ENCODE measurements around the gene THSD4.

Gene THSD4

GRCh38 chr15:71454462-71454996, 339.3 kb downstream of the THSD4 start:
- DNase-seq (ENCODE audit: low read depth in 2 of 2) = no peak

GRCh38 chr15:71455107-71455506, 339.8 kb downstream of the THSD4 start:
- DNase-seq (ENCODE audit: low read depth in 2 of 2) = no peak

DNA sequence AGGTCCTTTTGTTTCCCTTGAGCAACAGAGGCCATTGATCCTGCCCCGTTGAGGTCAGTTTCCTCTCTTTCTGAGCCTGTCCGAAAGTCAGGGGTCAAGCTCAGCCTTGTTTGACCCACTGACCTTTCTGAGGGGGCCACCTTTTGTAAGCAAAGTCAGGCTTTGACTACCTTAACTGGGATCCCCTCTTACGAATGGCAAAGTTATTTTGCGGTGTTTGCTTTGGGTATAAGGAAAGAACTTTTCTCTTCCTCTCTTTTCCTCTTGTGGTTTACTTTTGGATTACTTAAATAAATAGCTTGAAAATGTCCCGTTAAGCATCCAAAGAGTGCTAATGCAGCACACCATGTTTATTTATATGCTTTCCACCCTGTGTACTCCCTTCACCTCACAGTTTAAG, 340.6 kb downstream of the THSD4 start:
- no peak for DNase-seq (ENCODE audit: low read depth in 2 of 2)

GRCh38 chr15:71456362-71456761, 341.1 kb downstream of the THSD4 start:
- no peak for DNase-seq (ENCODE audit: low read depth in 2 of 2)

DNA sequence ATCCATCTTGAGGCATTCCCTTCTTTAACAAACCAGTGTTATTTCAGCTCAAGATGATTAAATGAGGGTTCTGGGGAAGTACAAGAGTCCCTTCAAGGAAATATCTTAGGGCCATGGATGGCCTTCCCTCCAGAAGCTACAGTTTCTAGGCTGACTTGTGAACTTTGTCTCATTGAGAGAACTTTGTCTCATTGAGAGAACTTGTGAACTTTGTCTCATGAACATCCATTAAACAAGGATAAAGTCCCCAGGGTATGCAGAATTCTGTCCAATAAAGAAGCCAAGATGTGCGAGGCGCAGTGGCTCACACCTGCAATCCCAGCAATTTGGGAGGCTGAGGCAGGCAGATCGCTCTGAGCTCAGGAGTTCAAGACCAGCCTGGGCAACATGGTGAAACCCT, 341.5 kb downstream of the THSD4 start:
- DNase-seq (ENCODE audit: low read depth in 2 of 2) = no peak

DNA sequence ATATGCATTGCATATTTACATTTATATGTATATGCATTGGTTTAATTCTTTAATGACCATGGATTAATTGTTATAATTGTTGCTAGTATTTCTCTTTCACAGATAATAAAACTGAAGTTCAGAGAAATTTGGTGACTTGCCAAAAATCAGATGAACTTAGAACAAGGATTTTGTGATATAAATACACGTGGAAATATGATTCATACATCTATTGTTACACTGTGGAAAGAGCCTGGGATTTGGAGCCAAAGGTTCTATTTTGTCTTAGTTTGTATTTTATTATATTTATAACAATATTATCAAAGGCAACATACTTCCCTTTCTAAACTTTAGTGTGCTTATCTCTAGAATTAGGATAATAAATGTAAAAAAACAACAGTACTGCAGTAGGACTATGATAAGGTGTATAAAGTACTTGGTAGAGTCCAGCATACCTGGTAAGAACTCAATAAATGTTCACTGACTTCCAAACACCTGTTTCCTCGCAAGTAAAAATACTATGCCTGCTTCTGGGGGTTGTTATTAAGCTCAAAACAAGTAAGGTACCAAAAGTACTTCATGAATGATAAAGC, 342.9 kb downstream of the THSD4 start:
- no peak for DNase-seq (ENCODE audit: low read depth in 2 of 2)

DNA sequence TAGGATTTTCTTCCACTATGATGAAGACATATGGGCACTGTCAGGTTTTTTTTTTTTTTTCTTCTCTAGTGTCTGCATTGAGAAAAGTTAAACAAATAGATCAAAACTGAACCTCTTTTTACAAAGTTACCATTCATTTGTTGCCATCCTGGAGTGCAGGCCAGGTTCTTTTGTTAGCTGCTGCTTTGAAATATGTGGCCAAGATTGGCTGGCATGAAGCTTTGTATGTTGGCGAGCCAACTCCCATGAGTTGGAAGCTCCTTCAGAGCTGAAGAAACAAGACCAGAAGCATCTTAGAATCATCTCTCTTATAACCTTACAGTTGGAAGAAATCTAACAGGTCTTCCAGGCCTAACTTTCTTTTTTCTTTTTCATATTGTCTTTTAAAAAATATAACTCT, 346.5 kb downstream of the THSD4 start:
- no peak for DNase-seq (ENCODE audit: low read depth in 2 of 2)

GRCh38 chr15:71462638-71463037, 347.4 kb downstream of the THSD4 start:
- no peak for DNase-seq (ENCODE audit: low read depth in 2 of 2)

- no peak for DNase-seq (ENCODE audit: low read depth in 2 of 2)
These were observed 347.9 kb downstream of the THSD4 start for GRCh38 chr15:71463156-71463665.

DNA sequence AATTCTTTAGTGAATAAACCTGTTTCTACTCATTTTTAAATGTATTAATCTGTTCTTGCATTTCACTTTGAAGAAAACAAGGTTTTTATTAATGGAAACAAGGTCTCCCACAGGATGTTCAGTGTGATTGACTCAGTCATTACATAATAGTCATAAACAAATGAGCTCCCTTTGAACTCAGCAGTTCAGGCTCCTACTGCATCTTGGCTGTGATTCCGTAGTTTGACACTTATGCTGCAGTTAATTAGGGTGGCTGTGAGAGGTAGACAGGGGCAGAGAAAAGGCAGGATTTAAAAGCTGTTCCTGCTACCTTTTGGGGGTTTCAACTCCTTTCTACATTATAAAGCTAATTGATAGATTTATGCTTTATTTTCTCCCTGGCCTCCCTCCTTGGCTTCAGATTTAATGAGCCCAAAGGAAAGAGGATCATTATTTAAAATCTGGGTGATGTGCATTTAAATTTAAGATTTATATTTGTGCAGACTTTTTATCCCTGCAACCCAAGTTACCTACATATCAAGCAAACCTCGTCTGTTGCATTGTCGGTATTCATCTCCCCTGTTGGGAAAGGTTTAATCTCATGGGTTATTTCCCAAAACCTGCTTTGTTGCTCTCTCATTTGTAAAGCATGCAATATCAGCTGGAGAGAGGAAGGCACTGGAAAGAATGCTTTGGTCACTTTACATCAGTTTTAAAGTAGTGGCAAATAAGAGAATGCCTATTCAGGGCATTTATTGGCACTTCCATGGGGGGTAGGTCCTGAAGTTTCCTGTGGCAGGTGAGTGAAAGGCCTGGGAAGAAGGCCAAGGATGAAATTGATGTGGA, 350.1 kb downstream of the THSD4 start:
- no peak for DNase-seq (ENCODE audit: low read depth in 2 of 2)

DNA sequence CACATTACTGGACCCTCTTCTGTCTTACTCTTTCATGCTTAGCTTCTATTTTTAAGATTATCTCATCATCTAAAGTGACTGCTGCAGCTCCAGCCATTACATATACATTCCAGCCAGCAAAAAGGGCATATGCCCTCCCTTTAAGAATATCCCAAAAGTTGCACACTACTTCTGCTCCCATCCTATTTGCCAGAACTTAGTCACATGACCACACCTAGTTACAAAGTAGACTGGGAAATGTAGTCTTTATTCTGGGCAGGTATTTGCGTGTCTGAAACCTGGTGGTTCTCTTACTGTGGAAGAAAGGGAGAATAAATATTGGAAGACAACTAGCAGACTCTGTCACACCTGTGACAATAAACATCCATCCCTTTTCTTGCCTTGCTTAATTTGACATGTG, 353.4 kb downstream of the THSD4 start:
- no peak for DNase-seq (ENCODE audit: low read depth in 2 of 2)

- no peak for DNase-seq (ENCODE audit: low read depth in 2 of 2)
These were observed 354.1 kb downstream of the THSD4 start for GRCh38 chr15:71469413-71469812.

- no peak for DNase-seq (ENCODE audit: low read depth in 2 of 2)
These were observed 356.1 kb downstream of the THSD4 start for GRCh38 chr15:71471347-71471746.

DNA sequence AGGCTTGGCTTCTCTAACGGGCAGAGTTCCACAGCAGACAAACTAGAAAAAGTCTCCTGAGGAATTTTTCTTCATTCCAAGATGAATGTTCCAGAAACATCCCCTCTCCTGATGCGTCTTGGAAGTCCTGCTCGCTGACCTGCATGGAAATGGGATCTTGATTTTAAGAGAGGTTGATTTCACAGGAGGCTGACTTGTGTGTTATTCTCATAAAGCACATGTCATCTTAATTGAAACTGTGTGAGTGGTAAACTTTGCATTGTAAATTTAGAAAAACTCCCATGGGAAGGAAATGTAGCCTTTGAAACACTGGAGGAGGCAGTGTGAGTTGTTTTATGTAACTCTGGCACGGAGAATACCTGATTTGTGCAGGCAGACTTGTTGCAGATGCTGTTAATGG, 357.3 kb downstream of the THSD4 start:
- no peak for DNase-seq (ENCODE audit: low read depth in 2 of 2)

DNA sequence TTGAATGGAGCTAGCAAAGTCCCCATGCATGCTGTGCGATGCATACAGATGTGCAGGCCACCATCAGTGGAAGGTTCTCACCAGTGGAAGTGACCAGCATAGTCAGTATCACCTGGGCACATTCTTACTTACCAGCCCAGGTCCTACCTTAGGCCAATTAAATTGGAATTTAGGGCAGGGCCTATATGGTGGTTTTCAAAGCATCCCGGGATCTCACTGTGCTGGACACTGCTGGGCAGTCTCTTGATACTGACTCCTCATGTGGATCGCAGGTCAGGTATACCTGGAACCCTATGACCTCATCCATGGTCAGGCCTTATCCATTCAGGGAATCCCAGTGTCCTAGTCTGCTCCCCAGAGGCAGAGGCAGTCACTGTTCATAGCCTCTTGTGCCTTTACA, 358.5 kb downstream of the THSD4 start:
- DNase-seq (ENCODE audit: low read depth in 2 of 2) = no peak

DNA sequence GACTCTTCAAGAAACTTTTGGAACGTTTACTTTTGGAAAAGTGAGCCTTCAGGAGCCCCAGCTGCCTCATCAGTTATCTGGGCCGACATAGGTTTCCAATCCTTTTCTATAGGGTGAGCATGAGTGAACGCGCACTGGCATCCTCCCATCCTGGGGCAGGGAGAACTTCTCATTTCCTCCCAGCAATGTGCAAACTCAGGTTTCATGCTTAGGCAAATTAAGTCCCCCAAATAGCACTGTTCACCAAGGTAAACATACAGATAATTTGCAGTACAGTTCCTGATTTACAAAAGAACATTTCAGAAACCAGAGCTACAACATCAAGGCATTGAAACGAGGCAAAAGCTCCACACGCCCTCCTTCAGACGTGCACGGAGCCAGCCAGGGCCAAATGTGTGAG, 361.6 kb downstream of the THSD4 start:
- no peak for DNase-seq (ENCODE audit: low read depth in 2 of 2)

DNA sequence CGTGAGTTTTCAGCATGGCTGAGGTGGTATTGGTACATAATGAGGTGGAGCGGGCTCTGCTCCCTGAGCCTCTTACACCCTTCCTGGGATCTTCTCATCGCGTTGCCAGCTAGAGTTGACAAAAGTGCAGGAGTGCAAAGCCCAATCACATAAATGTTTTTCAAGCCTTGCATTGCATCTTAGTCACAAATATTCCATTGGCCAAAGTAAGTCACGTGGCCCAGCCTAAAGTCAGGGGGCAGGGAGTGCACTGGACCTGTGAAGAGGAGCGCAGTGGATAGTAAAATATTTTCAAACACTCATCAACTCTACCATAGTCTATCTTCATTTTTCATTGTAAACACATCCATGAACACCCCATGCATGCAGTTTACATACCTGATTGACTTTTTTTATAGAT, 365.3 kb downstream of the THSD4 start:
- DNase-seq (ENCODE audit: low read depth in 2 of 2) = no peak

DNA sequence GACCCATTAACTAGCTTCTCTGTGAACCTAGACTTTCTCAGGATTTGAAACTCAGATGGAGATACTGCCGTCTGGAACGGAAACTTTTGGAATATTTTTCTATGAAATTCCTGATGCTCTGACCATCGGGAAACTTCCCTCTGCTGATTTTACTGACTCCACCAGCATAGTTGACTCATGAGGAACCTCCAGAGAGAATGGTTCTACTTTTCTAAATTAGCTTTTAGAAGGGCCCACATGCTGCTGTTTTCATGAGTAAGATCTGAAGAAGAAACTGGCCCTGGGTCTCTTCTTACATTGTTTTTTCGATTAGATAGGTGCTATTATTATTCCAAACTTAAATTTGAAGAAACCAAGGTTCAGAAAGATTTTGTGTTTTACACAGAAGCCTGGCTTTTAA, 368.8 kb downstream of the THSD4 start:
- no peak for DNase-seq (ENCODE audit: low read depth in 2 of 2)

GRCh38 chr15:71485094-71485693, 369.9 kb downstream of the THSD4 start:
- DNase-seq (ENCODE audit: low read depth in 2 of 2) = no peak

- no peak for DNase-seq (ENCODE audit: low read depth in 2 of 2)
These were observed 374.3 kb downstream of the THSD4 start for GRCh38 chr15:71489570-71489969.

DNA sequence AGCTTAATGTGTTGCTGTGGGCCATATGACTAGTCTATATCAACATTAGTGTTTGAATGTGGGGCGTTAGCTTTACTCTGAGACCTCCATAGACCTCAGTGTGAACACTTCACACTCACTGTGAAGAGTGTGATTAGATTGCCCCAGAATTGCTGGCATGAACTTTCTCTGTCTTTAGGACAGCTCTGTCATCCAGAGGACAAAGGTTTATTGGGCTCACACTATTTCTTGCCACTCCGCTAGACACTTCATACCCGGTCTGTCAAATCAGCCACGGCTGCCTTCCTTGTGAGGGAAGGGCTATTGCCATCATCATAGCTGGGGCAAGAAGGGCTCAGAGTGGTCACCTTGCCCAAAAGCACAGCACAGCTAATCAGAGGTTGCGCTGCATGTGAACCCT, 378.3 kb downstream of the THSD4 start:
- no peak for DNase-seq (ENCODE audit: low read depth in 2 of 2)

DNA sequence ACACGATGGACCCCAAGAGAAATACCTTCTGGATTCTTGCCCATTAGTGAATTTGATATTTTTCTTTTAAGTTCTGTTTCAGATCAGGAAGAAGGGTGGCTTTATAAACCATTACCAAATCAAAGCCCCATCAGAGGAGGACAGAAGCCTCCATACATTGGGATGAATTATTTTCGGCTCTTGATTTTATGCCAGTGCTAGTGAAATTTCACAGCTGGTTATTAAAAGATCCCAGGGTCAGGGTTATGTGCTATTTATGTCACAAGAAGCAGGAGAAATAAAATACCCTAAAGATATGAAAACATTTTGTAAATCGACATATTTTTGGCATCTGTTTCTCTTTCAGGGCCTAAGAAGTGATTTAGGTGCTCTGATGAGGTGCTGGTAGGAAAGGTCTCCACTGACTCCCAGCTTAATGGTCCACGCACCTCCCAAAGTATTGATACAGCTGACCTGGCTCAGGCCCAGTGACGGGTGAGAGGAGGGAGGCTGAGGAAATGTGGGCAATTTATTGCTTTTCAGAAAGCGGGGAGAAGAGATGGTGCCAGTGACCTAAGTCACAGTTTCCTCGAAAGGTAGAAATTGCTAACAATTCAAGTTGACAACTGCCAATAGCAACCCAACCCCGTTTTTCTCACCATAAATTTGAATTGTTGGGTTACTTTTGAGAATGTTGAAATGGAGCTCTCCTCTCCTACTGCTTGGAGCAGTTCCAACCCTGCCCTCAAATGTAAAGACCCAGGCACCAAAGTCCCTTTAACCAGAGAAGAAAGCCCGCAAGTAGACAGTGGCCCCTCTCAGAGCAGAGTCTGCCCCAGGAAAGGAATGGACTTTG, 379.5 kb downstream of the THSD4 start:
- no peak for DNase-seq (ENCODE audit: low read depth in 2 of 2)
